Fibroblast of skin of abdomen (primary cell): ENCODE measurements around the gene BORCS6. TPM values are rescaled to one million over a fixed set of nuclear protein-coding genes. Genes with fewer than 3 reads are reported as not detected.
"Not testable (repeated sequence)": the region's sequence is repeated elsewhere in the genome, so short reads cannot be mapped to it uniquely, and the experiment has no call there.

Experiments
- DNase-seq: peaks from one replicate; pipeline ENCODE4 v3.0.0-alpha.2; 2013
- polyA plus RNA-seq, 2 experiments: library from polyadenylated mRNA; unstranded; fragments of 120-200 nt; gene quantifications; one replicate each; pipeline ENCODE4 v1.2.1, GENCODE V29; 2013; ENCODE audit not compliant: insufficient read length in 2 of 2

BORCS6 gene
- polyA plus RNA-seq (2013, experiment 1 of 2; ENCODE audit: insufficient read length): 3.3 TPM
- polyA plus RNA-seq (2013, experiment 2 of 2; ENCODE audit: insufficient read length): 3.0 TPM

DNA sequence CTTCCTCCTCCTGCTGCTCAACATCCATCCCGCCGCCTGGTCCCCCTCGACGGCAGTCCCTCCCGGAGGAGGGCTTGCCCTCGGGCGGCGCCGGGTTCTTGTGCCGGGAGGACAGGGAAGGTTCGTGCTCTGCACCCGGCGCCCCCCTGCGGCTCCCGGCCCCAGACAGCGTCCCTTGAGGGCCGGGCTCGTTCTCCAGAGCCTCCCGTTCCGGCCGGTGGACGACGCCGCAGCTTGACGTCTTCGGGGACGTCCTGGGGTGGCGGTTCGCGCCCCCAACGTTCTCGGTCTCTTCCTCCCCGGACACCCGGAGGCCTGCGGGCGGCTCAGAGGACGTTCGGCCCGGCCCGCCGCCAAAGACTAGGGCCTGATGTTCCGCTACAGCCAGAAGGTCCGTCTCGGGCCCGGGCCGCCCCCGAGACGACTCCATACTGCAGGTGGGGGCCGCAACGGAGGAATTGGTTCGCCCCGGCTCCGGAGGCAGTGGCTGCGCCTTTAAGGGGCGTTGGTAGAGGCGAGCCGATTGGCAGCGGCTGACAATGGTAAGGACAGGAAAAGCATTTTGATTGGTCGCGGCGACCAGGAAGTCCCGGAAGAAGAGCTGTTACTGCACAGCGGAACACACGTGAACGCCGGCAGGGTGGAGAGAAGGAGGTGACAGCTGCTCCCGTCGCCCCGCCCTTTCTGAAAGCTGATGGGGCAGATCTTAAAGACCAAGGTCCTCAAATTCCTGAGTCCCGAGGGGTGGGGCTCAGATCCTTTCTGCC, at the start of gene BORCS6:
Gene BORCS6 (minus strand): TSS at position 470 of the 767 bp plus-strand sequence. CDS start 40 bp downstream, at position 430.
- peak; percentile 99 for DNase-seq

DNA sequence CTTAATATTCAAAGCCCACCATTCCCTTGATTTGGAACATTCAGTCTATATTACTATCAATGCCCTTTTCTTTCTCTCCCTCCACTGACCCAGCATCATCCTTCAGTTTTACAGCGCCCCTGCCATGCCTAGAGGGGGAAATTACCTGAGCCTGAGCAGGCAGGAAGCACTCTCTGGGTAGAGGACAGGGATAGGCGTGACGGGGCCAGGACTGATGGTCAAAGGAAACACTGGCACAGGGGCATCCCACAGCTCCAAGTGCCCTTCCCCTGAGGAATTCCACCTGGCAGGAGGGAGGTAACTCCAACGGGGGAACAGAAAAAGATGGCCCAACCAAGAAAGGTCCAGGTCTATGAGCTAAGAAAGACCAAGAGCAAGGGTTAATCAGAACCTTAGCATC, 47.9 kb upstream of the BORCS6 start:
- no peak for DNase-seq

DNA sequence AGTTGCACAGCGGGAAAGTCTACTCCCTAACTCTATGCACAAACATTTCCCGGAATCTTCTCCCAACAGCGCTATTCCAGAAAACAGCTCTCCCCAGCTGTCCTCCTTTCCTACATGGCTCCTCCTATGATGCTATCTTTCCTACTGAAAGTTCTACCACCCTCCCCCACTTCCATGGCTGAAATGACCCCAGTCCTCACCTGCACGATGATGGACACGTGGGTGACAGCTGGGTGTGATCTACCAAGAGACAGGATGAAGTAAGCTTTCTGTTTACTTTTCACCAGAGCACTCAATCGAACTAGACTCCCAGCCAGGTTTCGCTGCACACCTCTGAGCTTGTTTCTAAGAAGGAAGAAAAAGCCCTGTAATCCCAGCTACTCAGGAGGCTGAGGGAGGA, 47.2 kb upstream of the BORCS6 start:
- no peak for DNase-seq

DNA sequence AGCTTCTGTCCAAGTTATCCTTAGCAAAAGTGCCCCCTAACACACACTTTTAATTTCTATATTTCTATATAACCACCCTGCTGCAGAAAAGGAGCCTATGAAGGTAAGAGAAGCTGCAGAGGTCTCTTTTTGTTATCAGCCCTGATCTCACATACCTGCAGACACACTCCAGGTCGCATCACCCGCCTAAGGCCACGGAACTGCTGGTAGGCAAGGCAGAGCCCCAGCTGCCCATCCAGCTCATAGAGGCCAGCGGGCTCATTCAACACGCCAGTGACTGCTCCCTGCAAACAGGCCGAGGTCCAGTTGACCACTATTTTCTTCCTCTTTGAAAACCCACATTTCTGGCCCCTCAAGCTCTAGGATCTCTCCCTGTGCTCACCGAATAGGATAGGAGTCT, 45.7 kb upstream of the BORCS6 start:
- no peak for DNase-seq

DNA sequence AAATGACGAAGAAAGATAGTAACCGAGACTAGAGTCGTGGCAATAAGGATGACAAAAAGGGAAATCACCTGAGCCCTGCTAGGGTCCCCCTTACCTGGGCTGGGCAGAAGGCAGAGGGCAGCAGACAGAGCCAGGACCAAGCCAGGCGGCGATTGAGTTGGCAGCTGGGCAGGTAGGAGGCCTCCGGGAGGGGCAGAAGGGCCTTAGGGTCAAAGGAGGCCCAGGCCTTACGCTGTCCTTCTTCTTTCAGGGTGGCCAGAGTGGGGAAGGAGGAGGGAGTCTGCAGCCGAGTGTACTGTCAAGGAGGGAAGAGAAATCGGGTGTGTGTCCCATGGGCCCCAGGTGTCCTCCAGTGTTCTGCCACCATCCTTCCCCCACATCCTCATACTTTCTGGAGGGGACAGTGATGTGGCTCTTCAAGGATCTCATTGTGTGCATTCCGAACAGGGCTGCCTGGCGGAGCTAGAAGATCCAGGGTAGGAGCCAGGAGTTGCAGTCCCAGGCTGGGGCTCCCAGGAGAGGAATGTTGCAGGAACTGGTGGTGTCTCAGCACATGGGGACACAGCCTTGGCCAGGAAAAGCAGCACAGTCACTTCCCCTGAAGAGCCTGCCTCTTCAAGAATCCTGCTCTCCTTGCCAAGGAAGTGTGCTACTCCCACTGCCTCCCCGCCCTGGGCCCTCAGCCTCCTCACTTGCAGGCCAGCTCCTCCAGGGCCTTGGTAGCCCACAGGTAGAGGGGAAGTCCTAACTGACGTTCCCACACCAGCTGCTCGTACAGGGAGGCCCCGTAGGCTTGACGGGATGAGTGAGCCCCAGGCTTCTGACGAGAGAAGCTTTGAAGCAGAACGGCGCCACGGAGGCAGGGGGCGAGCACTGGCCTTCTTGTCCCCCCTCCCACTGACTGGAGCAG, 44.6 kb upstream of the BORCS6 start:
- no peak for DNase-seq

DNA sequence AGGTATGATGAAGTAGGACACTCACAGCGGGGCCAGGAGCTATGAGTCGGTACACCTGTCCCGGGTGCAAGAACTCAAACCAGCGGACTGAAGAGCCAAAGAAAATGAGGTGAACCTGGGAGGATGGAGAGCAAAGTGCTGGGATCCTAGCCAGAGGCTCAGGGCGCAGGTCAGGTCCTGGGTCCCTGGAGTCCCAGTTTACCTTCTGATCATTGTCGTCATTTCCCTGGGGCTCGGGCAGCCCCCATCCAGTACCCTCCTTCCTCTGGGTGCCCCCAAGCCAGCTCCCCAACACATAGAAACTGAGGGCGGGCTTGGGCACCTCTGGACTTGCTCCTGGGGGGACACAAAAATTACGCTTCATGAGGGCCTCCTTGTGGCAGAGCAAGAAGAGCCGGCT, 41.7 kb upstream of the BORCS6 start:
- DNase-seq: no peak

DNA sequence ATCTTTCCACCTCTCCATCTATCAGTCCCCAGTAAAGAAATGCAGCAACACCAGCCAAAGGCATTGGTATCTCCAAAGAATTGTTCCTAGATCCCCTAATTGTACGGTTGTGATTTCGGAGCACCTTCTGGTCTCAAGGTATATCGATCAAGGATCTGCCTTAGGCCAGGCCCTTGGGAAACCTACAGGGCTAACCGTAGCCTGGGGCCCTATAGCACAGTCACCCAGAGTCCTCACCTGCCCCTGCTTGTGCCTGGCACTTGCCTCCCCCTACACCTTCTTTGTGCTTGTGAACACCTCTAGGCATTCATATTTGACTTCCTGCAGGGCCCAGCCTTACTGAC, 37.2 kb upstream of the BORCS6 start:
- DNase-seq: no peak

DNA sequence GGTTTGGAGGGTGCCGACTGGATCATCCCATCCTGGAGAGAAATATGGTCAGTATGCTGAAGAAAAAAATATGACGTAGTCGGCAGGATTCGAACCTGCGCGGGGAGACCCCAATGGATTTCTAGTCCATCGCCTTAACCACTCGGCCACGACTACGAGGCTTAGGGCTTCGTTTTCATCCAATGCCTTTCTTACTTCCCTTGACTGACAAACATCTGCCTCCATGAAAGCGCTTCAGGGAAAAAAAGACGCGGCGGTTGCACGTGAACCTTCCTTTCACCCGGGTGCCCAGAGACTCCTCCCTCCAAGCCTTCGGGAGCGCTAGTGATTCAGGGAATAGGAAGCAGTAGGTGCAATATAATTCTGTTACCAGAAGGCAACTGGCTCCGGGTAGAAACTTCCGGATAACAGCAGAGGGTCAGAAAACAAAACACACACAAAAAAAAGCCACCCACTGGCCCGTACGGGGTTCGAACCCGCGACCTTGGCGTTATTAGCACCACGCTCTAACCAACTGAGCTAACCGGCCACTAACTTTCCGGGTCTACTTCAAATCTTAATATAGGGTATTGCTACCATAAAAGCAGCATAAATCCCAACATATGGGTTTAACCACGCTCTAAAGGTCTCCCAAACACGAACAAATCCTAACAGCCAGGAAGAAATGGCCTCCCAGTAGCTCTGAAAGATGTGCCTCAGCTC, 36.7 kb upstream of the BORCS6 start:
- DNase-seq: peak; percentile 92

DNA sequence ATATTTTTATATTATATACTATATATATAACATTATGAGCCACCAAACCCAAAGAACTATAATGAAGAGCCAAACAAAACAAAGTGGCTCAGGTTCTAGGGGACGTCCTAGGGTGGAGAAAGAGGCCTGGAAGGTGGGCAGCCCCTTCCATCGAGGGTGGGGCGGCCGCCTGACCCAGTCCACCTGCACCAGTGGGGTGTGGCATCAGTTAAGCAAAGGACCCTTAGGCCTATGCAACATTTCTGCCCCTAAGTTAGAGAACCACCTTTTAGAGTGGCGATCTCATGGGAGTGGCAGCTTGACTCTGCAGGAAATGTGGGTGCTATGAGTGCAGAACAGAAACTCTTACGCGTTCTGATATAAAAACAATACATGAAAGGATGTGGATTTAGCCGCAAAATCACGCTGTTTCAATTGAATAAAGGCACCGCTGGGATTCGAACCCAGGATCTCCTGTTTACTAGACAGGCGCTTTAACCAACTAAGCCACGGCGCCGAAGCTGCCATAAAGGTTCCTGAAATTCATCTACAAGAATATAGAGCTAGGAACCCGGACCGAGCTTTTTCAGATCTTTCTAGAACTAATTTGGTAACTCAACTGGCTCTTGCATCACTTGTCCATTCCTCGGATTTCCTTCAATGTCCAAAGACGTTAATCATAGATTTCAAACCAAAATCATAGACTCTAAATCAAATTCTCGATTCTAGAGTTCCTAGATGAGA, 36.0 kb upstream of the BORCS6 start:
- peak; percentile 89 for DNase-seq

DNA sequence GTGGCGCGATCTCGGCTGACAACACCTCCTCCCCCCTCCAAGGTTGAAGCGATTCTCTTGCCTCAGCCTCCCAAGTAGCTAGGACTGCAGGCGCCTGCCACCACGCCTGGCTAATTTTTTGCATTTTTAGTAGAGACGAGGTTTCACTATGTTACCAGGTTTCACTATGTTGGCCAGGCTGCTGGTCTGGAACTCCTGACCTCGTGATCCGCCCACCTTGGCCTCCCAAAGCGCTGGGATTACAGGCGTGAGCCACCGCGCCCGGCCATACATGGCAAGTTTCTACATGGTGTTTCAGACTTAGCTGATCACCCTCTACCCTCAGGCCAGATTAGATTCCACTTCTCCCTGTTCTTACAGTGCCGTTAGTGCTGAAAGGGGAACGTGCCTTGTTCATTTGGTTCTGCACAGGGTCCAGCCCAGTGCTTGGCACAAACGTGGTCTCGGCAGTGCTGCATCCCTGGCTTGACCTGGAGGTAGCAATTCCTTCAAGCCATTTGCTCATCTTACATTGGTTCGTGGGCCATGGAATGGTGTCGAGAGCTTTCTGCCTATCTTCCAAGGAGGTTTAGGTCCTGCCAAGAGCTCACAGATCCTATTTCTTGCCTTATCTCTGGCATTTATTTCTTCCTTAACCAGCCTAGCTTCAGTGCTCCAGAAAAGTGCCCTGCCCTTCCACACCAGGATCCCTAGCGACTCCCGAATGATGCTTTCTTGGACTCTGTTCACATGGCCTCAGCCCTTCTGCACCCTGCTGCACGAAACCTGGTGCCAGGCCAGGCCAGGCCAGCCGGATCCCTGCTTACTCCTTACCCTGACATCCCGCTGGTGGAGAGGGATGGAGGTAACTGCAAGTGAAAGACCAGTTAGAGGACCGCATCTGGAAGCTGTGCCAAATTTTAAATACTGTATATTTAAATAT, 35.2 kb upstream of the BORCS6 start:
- no peak for DNase-seq

DNA sequence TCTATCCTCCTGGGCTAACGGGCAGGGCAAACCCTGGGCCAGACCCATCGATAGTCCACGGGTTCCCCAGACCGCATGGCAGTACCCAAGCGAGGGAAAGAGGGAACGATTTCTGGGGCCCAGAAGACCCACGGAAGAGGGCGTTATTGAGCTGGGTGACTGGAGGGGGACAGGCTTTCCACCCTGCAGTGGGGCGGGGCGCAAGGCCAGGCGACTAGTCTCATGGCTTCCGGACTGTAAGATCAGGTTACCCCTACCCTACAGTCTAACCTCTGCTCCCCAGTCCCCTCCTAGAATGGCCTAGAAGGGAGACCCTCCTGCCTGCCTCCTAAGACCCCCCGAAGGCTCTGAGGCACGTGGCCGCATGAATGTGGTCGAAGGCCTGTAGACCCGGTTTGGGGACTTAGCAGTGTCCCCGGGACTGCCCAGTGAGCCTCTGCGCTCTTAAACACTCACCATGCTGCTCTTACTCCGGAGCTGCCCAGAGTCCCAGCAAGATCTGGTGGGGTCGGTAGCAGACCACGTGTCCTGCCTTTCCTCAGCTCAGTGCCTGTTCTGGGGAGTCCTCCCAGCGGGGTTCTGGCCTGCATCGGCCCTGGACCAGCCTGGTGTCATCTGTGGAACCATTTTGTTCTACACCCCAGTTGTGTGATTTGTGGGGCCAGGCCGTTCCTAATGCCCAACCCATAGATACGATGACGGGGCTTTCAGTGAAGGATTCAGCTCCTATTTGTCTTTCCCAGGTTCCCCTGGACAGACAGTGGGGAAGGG, 33.6 kb upstream of the BORCS6 start:
- DNase-seq: peak; percentile 40

DNA sequence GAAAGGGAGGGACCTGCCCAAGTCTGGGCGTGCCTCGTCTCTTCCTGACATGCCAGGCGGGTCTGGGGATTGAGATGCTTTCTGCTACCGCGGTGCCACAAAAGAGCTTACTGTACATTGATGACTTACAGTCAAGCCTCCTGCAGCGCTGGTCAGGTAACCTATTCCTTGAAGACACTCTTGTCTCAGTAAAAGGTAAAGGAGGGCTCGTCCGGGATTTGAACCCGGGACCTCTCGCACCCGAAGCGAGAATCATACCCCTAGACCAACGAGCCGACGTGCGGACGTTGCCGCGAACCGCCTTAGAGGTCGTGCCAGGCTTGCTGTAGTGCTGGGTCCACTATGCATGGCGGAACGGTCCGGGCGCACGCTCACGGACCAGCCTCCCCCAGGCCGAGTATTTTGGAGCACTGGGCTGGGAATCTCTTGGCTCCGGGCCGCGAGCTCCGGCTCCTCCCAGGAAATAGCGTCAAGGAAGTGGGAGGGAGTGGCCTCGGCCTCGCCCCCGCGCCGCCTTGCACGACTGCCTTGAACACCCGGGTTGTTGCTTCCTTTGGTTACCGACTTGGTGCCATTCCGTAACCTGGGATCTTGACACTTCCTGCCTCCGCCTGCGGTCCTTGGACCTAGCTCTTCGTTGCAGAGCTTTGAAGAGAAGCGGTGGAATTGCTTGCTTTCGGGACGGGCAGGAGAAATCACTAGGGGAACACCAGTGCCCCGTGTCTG, 32.8 kb upstream of the BORCS6 start:
- peak; percentile 96 for DNase-seq

DNA sequence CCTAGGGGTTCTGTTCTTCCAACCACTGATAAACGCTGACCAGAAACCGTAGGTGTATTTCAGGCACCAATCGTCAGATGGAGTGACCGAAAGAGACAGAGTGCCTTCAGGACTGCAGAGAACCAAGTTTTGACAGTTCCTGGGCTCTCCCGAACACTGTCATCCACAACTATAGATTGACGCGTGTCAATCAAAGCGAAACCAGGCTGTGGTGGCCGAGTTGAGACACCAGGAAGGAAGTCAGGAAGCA, 32.3 kb upstream of the BORCS6 start:
- DNase-seq: no peak

DNA sequence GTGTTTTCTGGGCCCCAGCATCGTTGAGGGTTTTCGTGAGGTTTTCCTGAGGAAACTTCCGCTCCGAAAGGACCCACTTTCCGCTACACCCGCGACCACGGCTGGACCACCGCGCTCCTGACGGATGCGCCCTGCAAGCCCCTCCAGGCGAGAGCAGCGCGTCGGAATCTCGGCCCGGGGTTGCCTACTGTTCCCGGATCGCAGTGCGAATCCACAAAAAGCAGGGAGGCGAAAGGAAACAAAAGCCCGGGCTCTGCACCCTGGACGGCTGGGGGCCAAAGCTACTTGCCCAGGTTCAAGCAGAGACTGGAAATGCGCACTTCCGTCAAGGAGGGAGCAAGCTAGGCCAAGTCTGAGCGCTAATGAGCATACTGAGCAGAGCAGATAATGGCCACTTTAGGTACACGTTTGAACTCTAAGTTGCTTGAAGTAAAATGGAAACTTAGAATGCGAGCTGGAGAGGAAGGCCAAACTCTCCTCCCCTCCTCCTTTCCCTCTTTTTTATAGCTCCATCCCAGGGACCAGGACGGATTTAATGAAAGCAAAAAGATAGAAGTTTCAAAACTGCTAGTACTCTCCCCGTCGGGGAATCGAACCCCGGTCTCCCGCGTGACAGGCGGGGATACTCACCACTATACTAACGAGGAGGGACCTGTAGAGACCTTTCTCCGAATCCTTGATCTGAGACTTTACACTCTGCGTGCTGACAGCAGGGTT, 31.8 kb upstream of the BORCS6 start:
- peak; percentile 90 for DNase-seq

DNA sequence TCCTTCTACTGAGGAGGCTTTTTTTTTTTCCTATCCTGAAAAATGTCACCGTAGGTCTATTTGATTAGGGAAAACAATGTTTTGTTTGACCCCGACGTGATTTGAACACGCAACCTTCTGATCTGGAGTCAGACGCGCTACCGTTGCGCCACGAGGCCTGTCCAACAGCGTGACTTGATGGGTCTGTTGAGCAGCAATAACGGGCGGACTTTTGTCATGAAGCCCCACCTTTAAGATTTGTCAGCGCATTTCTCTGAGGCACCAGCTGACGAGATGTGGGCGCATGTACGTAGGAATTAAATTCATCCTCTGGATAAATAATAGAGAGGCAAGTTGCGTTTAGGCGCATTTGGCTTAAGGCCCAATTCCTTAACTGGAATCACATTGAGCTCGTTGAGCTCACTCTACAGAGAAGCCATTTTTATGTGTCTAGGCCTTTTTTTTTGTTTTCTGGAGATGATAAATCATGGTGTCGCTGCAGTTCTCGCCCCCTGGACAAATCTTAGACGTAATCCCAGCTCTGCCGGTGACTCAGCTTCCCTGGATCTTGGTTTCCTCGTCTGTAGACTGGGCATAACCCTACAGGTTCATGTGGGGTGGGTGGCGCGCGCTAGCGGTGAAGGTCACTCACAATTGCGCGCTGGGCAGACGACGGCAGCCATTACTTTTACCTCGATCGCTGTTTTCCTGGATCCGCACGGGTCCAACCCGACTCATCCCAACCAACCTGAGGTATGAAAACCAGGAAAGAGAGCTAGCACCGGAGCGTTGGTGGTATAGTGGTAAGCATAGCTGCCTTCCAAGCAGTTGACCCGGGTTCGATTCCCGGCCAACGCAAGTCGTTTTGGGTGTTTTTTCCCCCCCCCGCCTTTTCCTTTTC, 31.0 kb upstream of the BORCS6 start:
- peak; percentile 94 for DNase-seq

DNA sequence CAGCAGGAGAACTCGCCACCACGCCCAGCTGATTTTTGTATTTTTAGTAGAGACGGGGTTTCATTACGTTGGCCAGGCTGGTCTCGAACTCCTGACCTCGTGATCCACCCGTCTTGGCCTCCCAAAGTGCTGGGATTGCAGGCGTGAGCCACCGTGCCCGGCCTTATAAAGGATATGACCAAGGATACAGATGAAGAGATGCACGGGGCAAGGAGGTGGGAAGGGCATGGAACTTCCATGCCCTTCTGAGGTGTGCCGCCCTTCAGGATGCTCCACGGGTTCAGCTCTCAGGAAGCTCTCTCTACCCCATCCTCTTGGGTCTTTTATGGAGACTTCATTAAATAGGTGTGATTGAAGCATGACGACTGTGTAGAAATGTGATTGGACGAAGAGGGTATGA, 24.0 kb upstream of the BORCS6 start:
- not testable (repeated sequence) for DNase-seq

DNA sequence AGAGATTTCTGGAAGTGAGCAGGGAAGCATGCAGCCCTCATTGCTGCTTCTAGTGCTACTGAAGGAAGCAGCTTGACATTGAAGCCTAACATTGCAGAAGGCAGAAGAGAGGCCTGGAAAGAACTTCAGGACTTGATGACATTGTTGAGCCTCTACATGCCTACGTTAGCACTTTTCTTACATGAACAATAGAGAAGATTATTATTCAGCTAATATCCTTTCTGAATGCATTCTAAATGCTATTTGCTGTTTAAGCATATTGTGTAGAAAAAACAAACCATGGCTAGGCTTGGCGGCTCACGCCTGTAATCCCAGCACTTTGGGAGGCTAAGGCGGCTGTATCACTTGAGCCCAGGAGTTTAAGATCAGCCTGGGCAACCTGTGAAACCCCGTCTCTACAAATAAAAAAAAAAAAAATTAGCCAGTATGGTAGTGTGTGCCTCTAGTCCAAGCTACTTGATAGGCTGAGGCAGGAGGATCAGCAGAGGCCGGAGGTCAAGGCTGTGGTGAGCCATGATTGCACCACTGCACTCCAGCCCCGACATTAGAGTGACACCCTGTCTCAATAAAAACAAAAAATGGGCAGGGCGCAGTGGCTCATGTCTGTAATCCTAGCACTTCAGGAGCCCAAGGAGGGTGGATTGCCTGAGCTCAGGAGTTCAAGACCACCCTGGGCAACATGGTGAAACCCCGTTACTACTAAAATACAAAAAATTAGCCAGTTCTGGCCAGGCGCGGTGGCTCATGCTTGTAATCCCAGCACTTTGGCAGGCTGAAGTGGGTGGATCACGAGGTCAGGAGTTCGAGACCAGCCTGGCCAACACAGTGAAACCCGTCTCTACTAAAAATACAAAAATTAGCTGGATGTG, 22.6 kb upstream of the BORCS6 start:
- DNase-seq: no peak
